ENCODE measurements around the gene JUN.

GRCh38 chr1:58754683-58755467 lies 29.0 kb downstream of the JUN start:
- TF ChIP-seq CTCF (conservative IDR thresholded peaks at IDR 0.05; ENCODE audit: low read depth, low read length), result no peak
- no peak for TF ChIP-seq EZH2 (IDR thresholded peaks at IDR 0.05; ENCODE audit: low read length, unreplicated experiment)

All from PC-3 (cell line).